Body of pancreas (tissue), 4 donors: ENCODE measurements around the gene AGPAT3.

ENCODE experiments used
- CTCF ChIP-seq, 7 experiments: fragments of 450-650 bp in 4 of 7; fragments of 200-600 bp in 3 of 7; sonication (generic) in 3 of 7; IDR thresholded peaks; one replicate each; pipeline ENCODE4 v1.5.1; 2016 to 2019; ENCODE audit warnings: antibody characterized with exemption in 7 of 7
- POLR2A ChIP-seq, 3 donors: fragments of 450-650 bp; IDR thresholded peaks; one replicate each; pipeline ENCODE4 v1.6.1; 2016; ENCODE audit warnings: antibody characterized with exemption in 3 of 3, mild to moderate bottlenecking in 2 of 3

GRCh38 chr21:43866659-43867331, 1.8 kb downstream of the AGPAT3 start:
- peak in 2 of 3 donors; percentile 39 to 58 for TF ChIP-seq POLR2A (IDR thresholded peaks at IDR 0.05)
- no peak for TF ChIP-seq CTCF (IDR thresholded peaks at IDR 0.05)
